HCT116 (cell line): ENCODE measurements around the gene SUZ12. TPM values are rescaled to one million over a fixed set of nuclear protein-coding genes. Genes with fewer than 3 reads are reported as not detected.
"Not testable (repeated sequence)": the region's sequence is repeated elsewhere in the genome, so short reads cannot be mapped to it uniquely, and the experiment has no call there.

Experiments used
- ATAC-seq: fragments of 200-7000 bp; cut with Tn5 transposase; 2 replicates; pipeline ENCODE4 v1.9.1; 2020; ENCODE audit warnings: mild to moderate bottlenecking, moderate library complexity
- BruUV-seq: library from RNA; stranded (reverse); fragments of 400-500 nt; replicated peaks from 2 replicates; lab custom pipeline; 2021; lab: Mats Ljungman, UMichigan
- CTCF ChIA-PET: fragments of 300-600 bp; sonication (Branson Sonifier 250); formaldehyde crosslinking; loops from one replicate; lab custom pipeline; 2021; ENCODE audit warnings: antibody characterized with exemption; lab: Charles Lee
- POLR2A ChIA-PET: fragments of 300-600, 350-600 bp; sonication (Branson Sonifier 250); formaldehyde crosslinking; loops from one replicate; lab custom pipeline; 2021; ENCODE audit warnings: antibody characterized with exemption; lab: Charles Lee
- RAD21 ChIA-PET, 2 experiments: fragments of 300-600 bp; sonication (Branson Sonifier 250); formaldehyde crosslinking; loops; one replicate each; lab custom pipeline; 2023; ENCODE audit warnings: low total read pairs in 2 of 2; ENCODE audit not compliant: uncharacterized antibody in 2 of 2, unreplicated experiment in 2 of 2, low non-redundant PET in 1 of 2; lab: Charles Lee
- DNase-seq: peaks from one replicate; pipeline ENCODE4 v3.0.0-alpha.2; 2010; ENCODE audit warnings: low read depth, low spot score
- H2AFZ ChIP-seq: fragments of 200-600 bp; shearing (Covaris generic), sonication (generic); 2 replicates; pipeline ENCODE4 v1.6.1; 2017; ENCODE audit warnings: low read depth, mixed run types, mixed read lengths, antibody characterized with exemption, low read length; ENCODE audit not compliant: poor library complexity, severe bottlenecking
- H3K27ac ChIP-seq: 2 replicates; pipeline ENCODE4 v1.5.1; 2012; ENCODE audit warnings: low read depth, low read length
- H3K27me3 ChIP-seq: fragments of 200-600 bp; sonication (generic); 2 replicates; pipeline ENCODE4 v1.6.1; 2016; ENCODE audit warnings: mixed run types, low read length, mixed read lengths; ENCODE audit not compliant: insufficient read depth
- H3K36me3 ChIP-seq, 2 experiments: fragments of 200-500 bp in 1 of 2; fragments of 200-600 bp in 1 of 2; sonication (Bioruptor generic) in 1 of 2; sonication (generic) in 1 of 2; 2 replicates each; pipeline versions ENCODE4 v1.5.1 to v1.6.1; 2014 to 2016; ENCODE audit warnings: low read length in 2 of 2, inconsistent platforms in 1 of 2, mixed read lengths in 1 of 2, mixed run types in 1 of 2; ENCODE audit not compliant: insufficient read depth in 2 of 2, control insufficient read depth in 1 of 2
- H3K4me1 ChIP-seq, 2 experiments: fragments of 200-600 bp in 1 of 2; sonication (generic) in 1 of 2; 2 replicates each; pipeline versions ENCODE4 v1.5.1 to v1.6.1; 2012 to 2017; ENCODE audit warnings: low read length in 2 of 2, inconsistent platforms in 1 of 2, mild to moderate bottlenecking in 1 of 2, mixed read lengths in 1 of 2, mixed run types in 1 of 2, moderate library complexity in 1 of 2; ENCODE audit not compliant: insufficient read depth in 2 of 2, control insufficient read depth in 1 of 2
- H3K4me2 ChIP-seq: fragments of 200-600 bp; sonication (generic); 2 replicates; pipeline ENCODE4 v1.6.1; 2017; ENCODE audit warnings: mixed run types, low read length, mixed read lengths
- H3K4me3 ChIP-seq, 2 experiments: fragments of 200-600 bp in 1 of 2; sonication (generic) in 1 of 2; replicated peaks in 1 of 2; 2 replicates each; pipeline ENCODE4 v1.5.1; 2011 to 2016; ENCODE audit warnings: low read length in 2 of 2, control low read depth in 1 of 2, low read depth in 1 of 2, mild to moderate bottlenecking in 1 of 2, mixed read lengths in 1 of 2, mixed run types in 1 of 2
- H3K79me2 ChIP-seq: fragments of 200-600 bp; sonication (generic); 2 replicates; pipeline ENCODE4 v1.6.1; 2017; ENCODE audit warnings: mild to moderate bottlenecking, mixed run types, low read length, moderate library complexity, mixed read lengths; ENCODE audit not compliant: insufficient read depth
- H3K9ac ChIP-seq: fragments of 200-600 bp; sonication (generic); 2 replicates; pipeline ENCODE4 v1.6.1; 2016; ENCODE audit warnings: low read length, mixed read lengths
- H3K9me2 ChIP-seq: fragments of 200-600 bp; sonication (generic), shearing (Covaris generic); 2 replicates; pipeline ENCODE4 v1.6.1; 2017; ENCODE audit warnings: mixed run types, mild to moderate bottlenecking, moderate library complexity; ENCODE audit not compliant: insufficient read depth
- H3K9me3 ChIP-seq, 2 experiments: fragments of 200-500 bp in 1 of 2; fragments of 200-600 bp in 1 of 2; sonication (Bioruptor generic) in 1 of 2; sonication (generic) in 1 of 2; 2 replicates each; pipeline ENCODE4 v1.6.1; 2014 to 2017; ENCODE audit warnings: low read length in 2 of 2, mixed read lengths in 2 of 2, inconsistent platforms in 1 of 2, low read depth in 1 of 2, mild to moderate bottlenecking in 1 of 2, mixed run types in 1 of 2, moderate library complexity in 1 of 2; ENCODE audit not compliant: control insufficient read depth in 1 of 2, insufficient read depth in 1 of 2
- H4K20me1 ChIP-seq: fragments of 200-600 bp; sonication (generic), shearing (Covaris generic); 2 replicates; pipeline ENCODE4 v1.6.1; 2017; ENCODE audit warnings: mixed run types, mild to moderate bottlenecking, moderate library complexity; ENCODE audit not compliant: insufficient read depth
- ATF3 ChIP-seq: IDR thresholded peaks from 2 replicates; pipeline ENCODE4 v1.6.1; 2012
- CBX3 ChIP-seq: IDR thresholded peaks from 2 replicates; pipeline ENCODE4 v1.6.1; 2012; ENCODE audit warnings: low read depth
- EGR1 ChIP-seq: IDR thresholded peaks from 2 replicates; pipeline ENCODE4 v1.6.1; 2012; ENCODE audit warnings: low read depth
- EZH2phosphoT487 ChIP-seq: fragments of 200-600 bp; IDR thresholded peaks from 2 replicates; pipeline ENCODE4 v1.6.1; 2018; ENCODE audit warnings: antibody characterized with exemption, borderline replicate concordance
- FOSL1 ChIP-seq: IDR thresholded peaks from 2 replicates; pipeline ENCODE4 v1.6.1; 2012; ENCODE audit warnings: low read depth
- JUND ChIP-seq: IDR thresholded peaks from 2 replicates; pipeline ENCODE4 v1.6.1; 2012
- POLR2A ChIP-seq: IDR thresholded peaks from 2 replicates; pipeline ENCODE4 v1.7.0; 2011; ENCODE audit warnings: borderline replicate concordance; ENCODE audit not compliant: insufficient read depth, insufficient read length; ENCODE audit errors: extremely low read depth
- REST ChIP-seq: IDR thresholded peaks from 2 replicates; pipeline ENCODE4 v1.6.1; 2012; ENCODE audit warnings: low read depth
- SRF ChIP-seq: IDR thresholded peaks from 2 replicates; pipeline ENCODE4 v1.6.1; 2012; ENCODE audit warnings: low read depth
- TCF7L2 ChIP-seq: IDR thresholded peaks from 2 replicates; pipeline ENCODE4 v1.7.0; 2011; ENCODE audit warnings: borderline replicate concordance, inconsistent platforms; ENCODE audit not compliant: insufficient read depth, insufficient read length; ENCODE audit errors: extremely low read depth
- ZNF274 ChIP-seq: fragments of 200-500 bp; sonication (Bioruptor generic); IDR thresholded peaks from 2 replicates; pipeline ENCODE4 v1.6.1; 2014; ENCODE audit warnings: mild to moderate bottlenecking, low read depth, low read length, inconsistent platforms
- intact Hi-C: fragments of 100-400 bp; cut with micrococcal nuclease; formaldehyde crosslinking; loops from 2 replicates; pipeline ENCODE4 v1.10.0; 2022
- total RNA-seq: library from RNA; stranded (reverse); gene quantifications from one replicate; pipeline ENCODE4 v1.2.1, GENCODE V29; 2021; ENCODE audit not compliant: unreplicated experiment

SUZ12 gene
- total RNA-seq, 1 experiment from 2014 or later = 44.9 TPM

GRCh38 chr17:31917065-31917529, 19.7 kb upstream of the SUZ12 start:
- BruUV-seq = no TSS peak
- DNase-seq (no peak), ATAC-seq (no peak)
- no peak overlapping the region for H3K4me3 ChIP-seq
- ChIA-PET RAD21 (no interaction called here), CTCF (no interaction called here), POLR2A (no interaction called here)
- no peak overlapping the region for H3K27ac ChIP-seq
- no peaks in the 10 kb centered on the region for H3K36me3 ChIP-seq
- no peaks in the 10 kb centered on the region for H3K79me2 ChIP-seq
- H3K4me2 ChIP-seq = no peak overlapping the region
- no peaks in the 10 kb centered on the region for H3K9me2 ChIP-seq
- H3K9me3 ChIP-seq = no peaks in the 10 kb centered on the region
- no peak overlapping the region for H2AFZ ChIP-seq
- 0 out of 4 replicates have a peak, but pooled peaks cover 0 to 4% of the 10 kb centered on the region in 2 experiments for H3K4me1 ChIP-seq
- TF ChIP-seq CBX3 (no peak), ATF3 (no peak), TCF7L2 (no peak), EZH2phosphoT487 (no peak), JUND (no peak), ZNF274 (no peak), FOSL1 (no peak), SRF (no peak), REST (no peak), EGR1 (no peak), POLR2A (no peak)
- no peaks in the 10 kb centered on the region for H4K20me1 ChIP-seq
- H3K9ac ChIP-seq = no peak overlapping the region
- no peaks in the 10 kb centered on the region for H3K27me3 ChIP-seq
- intact Hi-C loops = no loop called here

- H2AFZ ChIP-seq = not testable (repeated sequence)
These were observed 19.1 kb upstream of the SUZ12 start for GRCh38 chr17:31917721-31918120.

More at GRCh38 chr17:31917721-31918120, 19.1 kb upstream of the SUZ12 start:
- H4K20me1 ChIP-seq, H3K4me2 ChIP-seq, DNase-seq, H3K9ac ChIP-seq, H3K79me2 ChIP-seq, RAD21 ChIA-PET, H3K9me3 ChIP-seq, POLR2A ChIA-PET, H3K9me2 ChIP-seq, H3K4me3 ChIP-seq, CTCF ChIA-PET, BruUV-seq, intact Hi-C loops, H3K4me1 ChIP-seq, H3K27ac ChIP-seq, ATAC-seq, H3K27me3 ChIP-seq, H3K36me3 ChIP-seq: not testable (repeated sequence)
